ENCODE measurements around the gene ZNF365.

GRCh38 chr10:62393237-62393636 is 19.1 kb downstream of the ZNF365 start:
- TF ChIP-seq CTCF (IDR thresholded peaks at IDR 0.05), result no peak
- no peak for TF ChIP-seq POLR2A (IDR thresholded peaks at IDR 0.05)
